ENCODE results near the gene FUOM. TPM values are rescaled to one million over a fixed set of nuclear protein-coding genes. Genes with fewer than 3 reads are reported as not detected.

The FUOM gene
- total RNA-seq, 1 donor from 2014 or later, result 38.5 TPM

DNA sequence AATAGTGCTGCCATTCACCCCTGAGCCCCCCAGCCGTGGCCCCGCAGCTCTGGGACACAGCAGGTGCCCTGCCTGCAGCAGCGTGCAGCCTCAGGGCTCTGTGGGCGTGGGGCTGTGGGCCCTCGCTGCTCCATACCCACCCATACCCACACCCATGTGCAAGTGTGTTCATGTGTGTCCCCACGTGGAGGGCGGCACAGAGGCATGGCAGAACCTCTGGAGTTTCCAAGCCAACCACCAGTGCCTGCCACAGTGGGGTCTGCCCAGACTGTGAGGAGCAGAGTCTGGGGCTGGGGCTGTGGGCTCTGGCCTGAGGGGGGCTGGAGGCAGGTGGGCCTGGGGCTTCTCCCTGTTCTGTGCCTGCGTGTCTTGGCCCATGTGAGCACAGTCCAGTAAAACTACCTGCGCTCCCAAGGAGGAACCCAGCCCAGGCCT, 8.2 kb downstream of the FUOM start:
- Histone ChIP-seq H3K9me3 (no peaks in the 10 kb centered on the region), H3K4me1 (no peaks in the 10 kb centered on the region), H3K36me3 (no peaks in the 10 kb centered on the region), H3K27me3 (no peaks in the 10 kb centered on the region), H3K4me3 (no peak overlapping the region), H3K27ac (no peak overlapping the region)
- intact Hi-C loops (cut with DNase I), result no loop called here
- no peak for DNase-seq (ENCODE audit: low spot score in 2 of 2)
- TF ChIP-seq, protein P1, sequence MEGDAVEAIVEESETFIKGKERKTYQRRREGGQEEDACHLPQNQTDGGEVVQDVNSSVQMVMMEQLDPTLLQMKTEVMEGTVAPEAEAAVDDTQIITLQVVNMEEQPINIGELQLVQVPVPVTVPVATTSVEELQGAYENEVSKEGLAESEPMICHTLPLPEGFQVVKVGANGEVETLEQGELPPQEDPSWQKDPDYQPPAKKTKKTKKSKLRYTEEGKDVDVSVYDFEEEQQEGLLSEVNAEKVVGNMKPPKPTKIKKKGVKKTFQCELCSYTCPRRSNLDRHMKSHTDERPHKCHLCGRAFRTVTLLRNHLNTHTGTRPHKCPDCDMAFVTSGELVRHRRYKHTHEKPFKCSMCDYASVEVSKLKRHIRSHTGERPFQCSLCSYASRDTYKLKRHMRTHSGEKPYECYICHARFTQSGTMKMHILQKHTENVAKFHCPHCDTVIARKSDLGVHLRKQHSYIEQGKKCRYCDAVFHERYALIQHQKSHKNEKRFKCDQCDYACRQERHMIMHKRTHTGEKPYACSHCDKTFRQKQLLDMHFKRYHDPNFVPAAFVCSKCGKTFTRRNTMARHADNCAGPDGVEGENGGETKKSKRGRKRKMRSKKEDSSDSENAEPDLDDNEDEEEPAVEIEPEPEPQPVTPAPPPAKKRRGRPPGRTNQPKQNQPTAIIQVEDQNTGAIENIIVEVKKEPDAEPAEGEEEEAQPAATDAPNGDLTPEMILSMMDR (IDR thresholded peaks at IDR 0.05), result no peak

DNA sequence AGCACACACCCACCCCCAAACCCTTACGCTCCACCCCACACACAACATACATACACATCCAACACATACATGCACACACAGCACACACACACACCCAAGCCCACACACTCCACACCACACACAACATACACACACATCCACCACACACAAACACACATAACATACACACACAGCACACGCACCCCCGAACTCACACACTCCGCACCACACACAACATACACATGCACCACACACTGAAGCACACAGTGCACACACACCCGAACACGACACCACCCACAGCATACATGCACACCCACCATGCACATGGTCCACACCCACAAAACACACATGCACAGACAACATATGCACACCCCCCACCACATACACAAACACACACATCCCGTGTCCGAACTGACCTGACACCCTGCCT, 8.7 kb downstream of the FUOM start:
- intact Hi-C loops (cut with DNase I), result no loop called here
- Histone ChIP-seq H3K4me1 (no peaks in the 10 kb centered on the region), H3K27ac (no peak overlapping the region), H3K9me3 (no peaks in the 10 kb centered on the region), H3K36me3 (no peaks in the 10 kb centered on the region), H3K4me3 (no peak overlapping the region), H3K27me3 (no peaks in the 10 kb centered on the region)
- no peak for DNase-seq (ENCODE audit: low spot score in 2 of 2)
- TF ChIP-seq, protein P1 (IDR thresholded peaks at IDR 0.05), result no peak

DNA sequence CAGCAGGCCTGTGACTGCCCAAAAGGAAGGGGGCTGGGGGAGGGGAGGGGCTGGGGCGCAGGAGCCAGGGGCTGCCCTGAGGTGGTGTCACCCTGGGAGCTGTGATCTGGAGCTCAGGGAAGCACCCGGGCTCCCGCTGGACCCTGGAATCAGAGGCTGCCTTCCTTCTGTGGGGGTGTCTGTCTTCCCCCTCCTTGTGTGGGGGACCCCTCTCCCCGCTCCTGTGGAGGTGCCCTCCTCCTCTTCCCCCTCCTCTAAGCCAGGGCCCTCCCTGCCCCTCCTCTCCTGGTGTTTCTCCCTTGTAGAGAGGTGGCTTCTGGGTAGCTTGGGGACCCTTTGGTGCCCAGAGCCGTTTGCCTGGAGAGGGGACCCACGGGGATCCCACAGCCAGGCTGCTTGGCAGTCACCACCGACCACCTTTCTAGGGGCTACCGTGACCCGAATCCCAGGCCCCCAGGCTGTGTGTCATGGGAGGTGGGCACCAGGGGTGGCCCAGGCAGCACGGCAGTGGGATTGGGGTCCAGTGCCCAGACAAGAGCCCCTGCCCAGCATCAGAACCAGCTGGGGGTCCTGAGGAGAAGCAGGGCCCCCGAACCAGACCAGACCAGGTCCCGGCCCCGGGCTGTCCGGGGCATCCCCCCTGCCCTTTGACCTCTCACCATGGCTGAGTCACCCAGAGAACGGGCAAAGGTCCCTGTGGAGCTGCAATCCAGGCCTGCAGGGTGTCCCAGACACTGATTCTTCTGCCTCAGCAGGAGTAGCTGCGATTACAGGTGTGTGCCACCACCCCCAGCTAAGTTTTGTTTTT, 9.9 kb downstream of the FUOM start:
- Histone ChIP-seq H3K9me3 (no peaks in the 10 kb centered on the region), H3K36me3 (no peaks in the 10 kb centered on the region), H3K4me1 (no peaks in the 10 kb centered on the region), H3K27me3 (no peaks in the 10 kb centered on the region), H3K4me3 (no peak overlapping the region), H3K27ac (no peak overlapping the region)
- TF ChIP-seq, protein P1 (IDR thresholded peaks at IDR 0.05), result no peak
- DNase-seq (ENCODE audit: low spot score in 2 of 2), result no peak
- intact Hi-C loops (cut with DNase I), result no loop called here

DNA sequence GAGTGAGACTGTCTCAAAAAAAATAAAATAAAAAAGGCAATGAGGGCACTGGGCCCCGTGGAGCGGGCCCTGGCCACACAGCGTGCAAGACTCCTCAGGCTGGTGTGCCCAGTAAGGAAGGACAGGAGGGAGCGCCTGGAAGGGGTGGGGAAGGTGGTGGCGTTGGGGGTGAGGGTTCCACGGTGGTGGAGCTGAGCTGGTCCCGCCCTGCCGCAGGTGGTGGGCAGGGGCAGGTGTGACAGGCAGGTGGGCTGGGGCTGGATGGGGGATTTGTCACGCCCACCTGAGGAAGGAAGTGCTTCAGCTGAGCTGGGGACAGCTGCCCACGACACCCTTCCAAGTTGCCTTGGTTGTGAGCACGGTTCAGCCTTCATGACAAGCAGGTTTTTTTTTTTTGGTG, 11.4 kb downstream of the FUOM start:
- TF ChIP-seq, protein P1 (IDR thresholded peaks at IDR 0.05), result no peak
- Histone ChIP-seq H3K36me3 (no peaks in the 10 kb centered on the region), H3K27me3 (no peaks in the 10 kb centered on the region), H3K4me3 (no peak overlapping the region), H3K9me3 (no peaks in the 10 kb centered on the region), H3K27ac (no peak overlapping the region), H3K4me1 (no peaks in the 10 kb centered on the region)
- DNase-seq (ENCODE audit: low spot score in 2 of 2), result no peak
- intact Hi-C loops (cut with DNase I), result no loop called here

DNA sequence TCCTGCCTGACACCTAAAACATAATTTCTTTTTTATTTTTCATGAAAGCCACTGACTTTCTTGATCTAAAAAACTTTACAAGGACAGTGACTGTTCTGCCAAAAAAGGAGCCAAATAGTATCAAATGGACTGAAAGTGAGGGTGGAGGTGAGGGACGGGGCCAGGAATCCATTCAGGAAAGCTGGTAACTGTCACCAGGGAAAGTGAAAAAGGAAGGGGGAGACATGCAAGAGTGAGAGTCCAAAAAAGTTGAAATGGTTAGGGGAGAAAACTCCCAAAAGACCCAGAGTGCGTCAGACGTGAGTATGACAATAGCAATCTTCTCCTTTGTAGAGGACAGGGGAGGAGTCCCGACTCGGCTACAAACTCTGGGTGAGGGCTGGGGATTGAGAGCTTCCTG, 13.6 kb downstream of the FUOM start:
- Histone ChIP-seq H3K27ac (no peak overlapping the region), H3K27me3 (no peaks in the 10 kb centered on the region), H3K36me3 (no peaks in the 10 kb centered on the region), H3K4me3 (no peak overlapping the region), H3K4me1 (no peaks in the 10 kb centered on the region), H3K9me3 (no peaks in the 10 kb centered on the region)
- intact Hi-C loops (cut with DNase I), result no loop called here
- no peak for DNase-seq (ENCODE audit: low spot score in 2 of 2)
- TF ChIP-seq, protein P1 (IDR thresholded peaks at IDR 0.05), result no peak
